H9 (cell line): ENCODE data around the gene ZFP91. TPM values are rescaled to one million over a fixed set of nuclear protein-coding genes. Genes with fewer than 3 reads are reported as not detected.

Experiments used
- DNase-seq: peaks from one replicate; pipeline ENCODE4 v3.0.0-alpha.2; 2017
- H2AFZ ChIP-seq: one replicate; pipeline ENCODE4 v1.6.1; 2013; ENCODE audit warnings: mild to moderate bottlenecking, low read length, control low read depth, moderate library complexity
- H2AK5ac ChIP-seq: 2 replicates; pipeline ENCODE4 v1.6.1; 2013; ENCODE audit warnings: low read length, control low read depth, mixed read lengths; ENCODE audit not compliant: insufficient read length
- H2BK120ac ChIP-seq: one replicate; pipeline ENCODE4 v1.6.1; 2013; ENCODE audit warnings: low read depth, mild to moderate bottlenecking, low read length, control low read depth, inconsistent platforms; ENCODE audit not compliant: poor library complexity, severe bottlenecking
- H2BK12ac ChIP-seq: 2 replicates; pipeline ENCODE4 v1.6.1; 2013; ENCODE audit warnings: low read length, control low read depth, mixed read lengths, low read depth; ENCODE audit not compliant: insufficient read length
- H2BK15ac ChIP-seq: 2 replicates; pipeline ENCODE4 v1.6.1; 2013; ENCODE audit warnings: low read depth, low read length, control low read depth
- H2BK20ac ChIP-seq: one replicate; pipeline ENCODE4 v1.6.1; 2013; ENCODE audit warnings: low read depth, mild to moderate bottlenecking, low read length, control low read depth, inconsistent platforms; ENCODE audit not compliant: poor library complexity, severe bottlenecking
- H2BK5ac ChIP-seq: 2 replicates; pipeline ENCODE4 v1.6.1; 2013; ENCODE audit warnings: low read length, control low read depth, mixed read lengths; ENCODE audit not compliant: insufficient read length
- H3K14ac ChIP-seq: 2 replicates; pipeline ENCODE4 v1.6.1; 2013; ENCODE audit warnings: low read length, control low read depth; ENCODE audit not compliant: insufficient read depth
- H3K18ac ChIP-seq: 2 replicates; pipeline ENCODE4 v1.6.1; 2013; ENCODE audit warnings: low read depth, mild to moderate bottlenecking, mixed read lengths, low read length, control low read depth; ENCODE audit not compliant: insufficient read length
- H3K23ac ChIP-seq: 2 replicates; pipeline ENCODE4 v1.6.1; 2013; ENCODE audit warnings: low read length, control low read depth, mixed read lengths, low read depth; ENCODE audit not compliant: insufficient read length
- H3K23me2 ChIP-seq: 2 replicates; pipeline ENCODE4 v1.6.1; 2013; ENCODE audit warnings: low read depth, mild to moderate bottlenecking, mixed read lengths, low read length, control low read depth; ENCODE audit not compliant: insufficient read length, poor library complexity, severe bottlenecking
- H3K27ac ChIP-seq: 2 replicates; pipeline ENCODE4 v1.5.1; 2013; ENCODE audit warnings: low read length, control low read depth, mixed read lengths, low read depth; ENCODE audit not compliant: insufficient read length
- H3K27me3 ChIP-seq: 2 replicates; pipeline ENCODE4 v1.6.1; 2013; ENCODE audit warnings: low read length, control low read depth, inconsistent platforms; ENCODE audit not compliant: insufficient read depth
- H3K4ac ChIP-seq: 2 replicates; pipeline ENCODE4 v1.6.1; 2013; ENCODE audit warnings: low read depth, mild to moderate bottlenecking, control low read depth, inconsistent platforms, low read length, moderate library complexity
- H3K4me1 ChIP-seq: 2 replicates; pipeline ENCODE4 v1.6.1; 2013; ENCODE audit warnings: low read length, control low read depth, inconsistent platforms; ENCODE audit not compliant: insufficient read depth
- H3K4me2 ChIP-seq: 2 replicates; pipeline ENCODE4 v1.6.1; 2013; ENCODE audit warnings: low read length, control low read depth, mixed read lengths; ENCODE audit not compliant: insufficient read length, insufficient read depth
- H3K56ac ChIP-seq: 2 replicates; pipeline ENCODE4 v1.6.1; 2013; ENCODE audit warnings: low read depth, mild to moderate bottlenecking, mixed read lengths, low read length, control low read depth; ENCODE audit not compliant: insufficient read length
- H3K79me1 ChIP-seq: 2 replicates; pipeline ENCODE4 v1.6.1; 2013; ENCODE audit warnings: low read depth, mild to moderate bottlenecking, moderate library complexity, low read length, control low read depth, inconsistent platforms; ENCODE audit not compliant: insufficient read depth, poor library complexity, severe bottlenecking
- H3K79me2 ChIP-seq: 2 replicates; pipeline ENCODE4 v1.6.1; 2013; ENCODE audit warnings: low read length, control low read depth, inconsistent platforms; ENCODE audit not compliant: insufficient read depth
- H3K9ac ChIP-seq: 2 replicates; pipeline ENCODE4 v1.6.1; 2013; ENCODE audit warnings: low read length, control low read depth, mixed read lengths; ENCODE audit not compliant: insufficient read length; ENCODE audit errors: extremely low read depth
- H3K9me3 ChIP-seq: one replicate; pipeline ENCODE4 v1.6.1; 2013; ENCODE audit warnings: low read depth, low read length, inconsistent platforms; ENCODE audit not compliant: control insufficient read depth
- H3T11ph ChIP-seq: one replicate; pipeline ENCODE4 v1.6.1; 2013; ENCODE audit warnings: mild to moderate bottlenecking, low read length, control low read depth, inconsistent platforms
- H4K20me1 ChIP-seq: one replicate; pipeline ENCODE4 v1.6.1; 2013; ENCODE audit not compliant: control insufficient read depth, insufficient read length, insufficient read depth
- H4K5ac ChIP-seq: 2 replicates; pipeline ENCODE4 v1.6.1; 2013; ENCODE audit warnings: low read depth, mild to moderate bottlenecking, mixed read lengths, low read length, control low read depth; ENCODE audit not compliant: insufficient read length
- H4K8ac ChIP-seq: replicated peaks from 2 replicates; pipeline ENCODE4 v1.6.1; 2013; ENCODE audit warnings: low read length, control low read depth, mixed read lengths, low read depth; ENCODE audit not compliant: insufficient read length
- H4K91ac ChIP-seq: 2 replicates; pipeline ENCODE4 v1.6.1; 2013; ENCODE audit warnings: low read depth, mild to moderate bottlenecking, moderate library complexity, mixed read lengths, low read length, control low read depth; ENCODE audit not compliant: insufficient read length
- H3K27ac Mint-ChIP-seq, 3 experiments: 2 replicates in 2 of 3; 3 replicates in 1 of 3; pipeline ENCODE4 v1.8.0; 2020 to 2021; ENCODE audit warnings: mixed read lengths in 3 of 3, mild to moderate bottlenecking in 1 of 3, moderate library complexity in 1 of 3
- H3K27me3 Mint-ChIP-seq: 2 replicates; pipeline ENCODE4 v1.8.0; 2021; ENCODE audit warnings: low read depth, mild to moderate bottlenecking, moderate library complexity, mixed read lengths
- H3K36me3 Mint-ChIP-seq, 3 experiments: 2 replicates in 2 of 3; 3 replicates in 1 of 3; pipeline ENCODE4 v1.8.0; 2020 to 2021; ENCODE audit warnings: low read depth in 3 of 3, mixed read lengths in 3 of 3; ENCODE audit not compliant: insufficient read depth in 1 of 3
- H3K4me1 Mint-ChIP-seq, 2 experiments: 2 replicates each; pipeline ENCODE4 v1.8.0; 2020; ENCODE audit warnings: mixed read lengths in 2 of 2
- H3K4me3 Mint-ChIP-seq, 2 experiments: 2 replicates in 1 of 2; 3 replicates in 1 of 2; pipeline ENCODE4 v1.8.0; 2020 to 2021; ENCODE audit warnings: mild to moderate bottlenecking in 2 of 2, mixed read lengths in 2 of 2, moderate library complexity in 1 of 2
- H3K9me3 Mint-ChIP-seq, 2 experiments: 2 replicates in 1 of 2; 3 replicates in 1 of 2; pipeline ENCODE4 v1.8.0; 2020; ENCODE audit warnings: mild to moderate bottlenecking in 2 of 2, mixed read lengths in 2 of 2, moderate library complexity in 1 of 2
- CTCF ChIP-seq: fragments of 200-600 bp; sonication (generic); conservative IDR thresholded peaks from 3 replicates; pipeline ENCODE4 v1.8.0; 2021; ENCODE audit warnings: antibody characterized with exemption, mild to moderate bottlenecking
- WGBS: extraction: QIAGEN DNeasy Blood & Tissue Kit; methylation state at CpG from one replicate; pipeline ENCODE4 v1.1.7; 2013; ENCODE audit warnings: missing lambda C conversion rate, low lambda C conversion rate, mixed read lengths; ENCODE audit not compliant: insufficient read length; ENCODE audit errors: extremely low coverage; 5-methylcytosine and 5-hydroxymethylcytosine counted together
- total RNA-seq: library from RNA; stranded (reverse); gene quantifications from 2 replicates; pipeline ENCODE4 v1.2.1, GENCODE V29; 2021

Gene ZFP91
- total RNA-seq, 1 experiment from 2014 or later = 32.9 TPM

DNA sequence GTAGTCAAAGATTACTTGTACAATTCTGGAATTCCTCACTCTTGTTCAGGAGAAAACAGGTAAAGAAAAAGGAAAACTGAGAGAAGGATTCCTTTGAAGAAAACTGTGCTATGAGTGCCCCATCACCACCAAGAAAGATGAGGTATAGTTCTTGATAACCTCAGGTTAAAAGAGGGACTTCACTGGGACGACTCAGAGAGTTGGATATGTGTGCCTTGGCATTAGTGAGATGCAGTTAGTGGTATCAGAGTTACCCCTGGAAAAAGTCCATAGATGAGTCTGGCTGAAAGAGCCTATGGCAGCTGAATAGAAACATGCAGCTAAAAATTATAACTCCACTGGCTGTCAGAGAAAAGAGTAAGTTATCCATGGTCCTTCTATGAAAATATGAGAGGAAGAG, 32.0 kb upstream of the ZFP91 start:
- Histone ChIP-seq H3K23me2 (no peaks in the 10 kb centered on the region), H3K27me3 (no peaks in the 10 kb centered on the region), H2BK20ac (no peak overlapping the region), H4K20me1 (no peaks in the 10 kb centered on the region), H3K4me1 (no peaks in the 10 kb centered on the region), H3K9ac (no peak overlapping the region), H3K23ac (no peak overlapping the region), H3K14ac (no peak overlapping the region), H3T11ph (no peak overlapping the region), H2AK5ac (no peak overlapping the region), H2AFZ (no peak overlapping the region), H4K8ac (no peak overlapping the region), H3K56ac (no peak overlapping the region), H4K91ac (no peak overlapping the region), H3K4ac (no peak overlapping the region), H3K27ac (no peak overlapping the region), H3K9me3 (no peaks in the 10 kb centered on the region), H3K79me1 (no peaks in the 10 kb centered on the region), H3K79me2 (no peaks in the 10 kb centered on the region), H2BK12ac (no peak overlapping the region), H3K4me2 (no peak overlapping the region), H3K18ac (no peak overlapping the region), H4K5ac (no peak overlapping the region), H2BK15ac (no peak overlapping the region), H2BK5ac (no peak overlapping the region), H2BK120ac (no peak overlapping the region)
- H3K4me3 Mint-ChIP-seq = no peak overlapping the region
- H3K36me3 Mint-ChIP-seq = peaks cover 0 to 1% (median 0%) of the 10 kb centered on the region in 3 experiments; a peak in 1 of 7 replicates
- H3K27me3 Mint-ChIP-seq = no peaks in the 10 kb centered on the region
- H3K9me3 Mint-ChIP-seq = no peaks in the 10 kb centered on the region
- H3K27ac Mint-ChIP-seq = no peak overlapping the region
- no peak for TF ChIP-seq CTCF
- WGBS = no CpG with 5 or more reads among the region's 1 CpG
- no peak for DNase-seq
- H3K4me1 Mint-ChIP-seq = no peaks in the 10 kb centered on the region; a peak in 1 of 4 replicates
